Left renal cortex interstitium (tissue), 4 donors: ENCODE results near the gene TMEM158. TPM values are rescaled to one million over a fixed set of nuclear protein-coding genes. Genes with fewer than 3 reads are reported as not detected.
A peak's percentile ranks its signal among the peaks of the same experiment; 100 is the strongest.

Experiments
- DNase-seq, 4 donors: peaks; one replicate each; pipeline ENCODE4 v3.0.0-alpha.2; 2013; ENCODE audit warnings: low read depth in 4 of 4, low spot score in 2 of 4, missing footprints in 1 of 4
- polyA plus RNA-seq, 4 donors: library from polyadenylated mRNA; unstranded; fragments of 120-200 nt; gene quantifications; one replicate each; pipeline ENCODE4 v1.2.1, GENCODE V29; 2013; ENCODE audit not compliant: insufficient read length in 4 of 4

The TMEM158 gene
- polyA plus RNA-seq, 4 donors = 6.3 to 12.5 (median 7.6) TPM

DNA sequence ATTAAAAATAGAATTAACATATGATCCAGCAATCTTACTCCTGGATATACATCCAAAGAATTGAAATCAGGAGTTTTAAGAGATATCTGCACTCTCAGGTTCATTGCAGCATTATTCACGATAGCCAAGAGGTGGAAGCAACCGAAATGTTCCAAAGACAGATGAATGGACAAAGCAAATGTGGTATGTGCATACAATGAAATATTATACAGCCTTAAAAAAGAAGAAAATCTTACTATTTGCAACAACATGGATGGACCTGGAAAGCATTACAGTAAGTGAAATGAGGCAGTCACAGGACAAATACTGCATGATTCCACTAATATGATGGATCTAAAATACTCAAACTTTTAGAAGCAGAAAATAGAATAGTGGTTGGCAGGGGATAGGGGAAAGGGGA is 9.3 kb upstream of the TMEM158 start:
- no peak for DNase-seq

DNA sequence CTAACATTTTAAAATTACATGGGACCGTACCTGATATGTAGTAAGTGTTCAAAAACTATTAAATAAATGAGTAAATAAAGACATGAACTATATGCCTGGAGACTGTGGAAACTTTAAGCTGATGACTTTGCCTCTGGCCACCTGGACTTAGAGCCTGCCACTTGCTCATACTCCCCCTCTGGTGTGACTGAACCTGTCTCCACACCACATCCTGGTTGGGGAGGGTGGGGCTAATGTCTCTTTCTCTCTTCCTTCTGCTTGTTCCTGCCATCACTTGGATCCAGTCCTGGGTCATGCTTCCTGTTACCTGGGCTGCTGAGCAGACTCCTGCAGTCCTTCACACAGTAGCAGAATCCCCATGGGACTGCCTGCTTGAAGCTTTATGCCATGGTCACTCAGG is 8.2 kb upstream of the TMEM158 start:
- no peak for DNase-seq

DNA sequence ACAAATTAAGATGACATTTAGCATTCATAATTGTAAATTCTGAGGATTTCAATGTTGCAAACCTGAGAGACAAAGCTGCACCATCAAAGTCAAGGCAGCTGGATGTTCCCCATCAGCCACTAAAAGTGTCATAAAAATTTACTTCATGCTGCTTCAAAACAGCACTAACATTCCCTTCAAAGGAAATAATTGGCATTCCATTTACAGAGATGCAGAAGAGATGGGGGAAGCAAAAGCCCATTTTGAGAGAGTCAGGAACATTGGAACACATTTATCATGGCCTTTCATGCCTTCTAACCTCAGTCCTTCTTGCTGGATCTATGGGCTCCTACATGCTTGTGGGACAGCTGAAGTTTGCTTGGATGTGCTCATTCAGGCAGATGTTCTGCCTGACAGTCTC is 6.4 kb upstream of the TMEM158 start:
- no peak for DNase-seq

DNA sequence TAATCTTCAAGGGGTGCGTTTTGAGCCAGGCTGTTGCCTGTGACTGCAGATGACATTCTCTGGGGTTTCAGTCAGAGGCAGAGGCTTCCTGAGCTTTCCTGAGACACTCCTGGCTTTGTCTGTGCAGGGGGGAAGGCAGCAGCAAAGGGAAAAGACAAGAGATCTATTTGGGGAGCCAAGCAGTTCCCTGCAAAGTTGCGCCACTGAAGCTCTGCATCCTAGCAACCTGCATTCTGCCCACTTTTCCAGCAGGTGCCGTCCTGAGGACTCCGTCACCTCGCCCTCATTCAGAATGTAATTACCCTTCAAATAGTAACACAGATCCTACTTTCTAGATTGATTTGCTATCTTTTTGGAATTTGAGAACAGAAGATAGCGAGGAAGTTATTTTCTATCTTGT is 1.9 kb upstream of the TMEM158 start:
- no peak for DNase-seq

DNA sequence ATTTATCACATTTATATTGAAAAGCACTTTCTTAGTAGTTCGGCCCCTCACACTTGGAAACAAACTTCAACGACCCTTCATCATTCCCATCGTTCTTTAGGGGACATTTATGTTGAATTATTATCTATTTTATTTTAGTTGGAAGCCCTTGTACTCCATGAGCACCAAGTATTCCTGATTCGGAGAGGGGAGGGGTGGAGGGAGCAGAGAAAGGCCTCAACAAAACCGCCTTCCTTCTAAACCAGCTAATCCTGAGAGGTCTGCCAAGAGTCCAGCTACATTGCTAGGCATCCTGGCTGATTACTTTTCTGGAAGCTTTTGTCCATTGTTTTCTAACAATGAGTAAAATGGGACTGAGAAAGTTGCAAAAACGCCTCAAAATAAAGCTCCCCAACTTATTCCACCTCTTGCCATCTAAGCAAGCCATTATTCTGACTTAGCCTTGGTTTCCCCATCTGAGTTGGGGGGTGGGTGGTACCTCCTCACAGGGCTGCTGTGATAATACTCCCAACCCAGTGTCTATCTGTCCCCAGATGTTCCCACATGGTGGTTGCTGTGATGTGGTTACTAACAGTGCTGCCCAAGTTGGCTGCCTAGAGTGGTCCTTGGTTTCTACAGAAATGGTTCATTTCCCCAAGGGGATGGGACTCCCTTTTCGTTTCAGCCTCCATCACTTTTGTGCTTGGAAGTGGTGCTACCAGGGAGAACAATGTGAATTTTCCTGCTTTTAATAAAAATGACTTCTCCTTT is 1.2 kb upstream of the TMEM158 start:
- DNase-seq = peak in 1 of 4 donors; percentile 40

DNA sequence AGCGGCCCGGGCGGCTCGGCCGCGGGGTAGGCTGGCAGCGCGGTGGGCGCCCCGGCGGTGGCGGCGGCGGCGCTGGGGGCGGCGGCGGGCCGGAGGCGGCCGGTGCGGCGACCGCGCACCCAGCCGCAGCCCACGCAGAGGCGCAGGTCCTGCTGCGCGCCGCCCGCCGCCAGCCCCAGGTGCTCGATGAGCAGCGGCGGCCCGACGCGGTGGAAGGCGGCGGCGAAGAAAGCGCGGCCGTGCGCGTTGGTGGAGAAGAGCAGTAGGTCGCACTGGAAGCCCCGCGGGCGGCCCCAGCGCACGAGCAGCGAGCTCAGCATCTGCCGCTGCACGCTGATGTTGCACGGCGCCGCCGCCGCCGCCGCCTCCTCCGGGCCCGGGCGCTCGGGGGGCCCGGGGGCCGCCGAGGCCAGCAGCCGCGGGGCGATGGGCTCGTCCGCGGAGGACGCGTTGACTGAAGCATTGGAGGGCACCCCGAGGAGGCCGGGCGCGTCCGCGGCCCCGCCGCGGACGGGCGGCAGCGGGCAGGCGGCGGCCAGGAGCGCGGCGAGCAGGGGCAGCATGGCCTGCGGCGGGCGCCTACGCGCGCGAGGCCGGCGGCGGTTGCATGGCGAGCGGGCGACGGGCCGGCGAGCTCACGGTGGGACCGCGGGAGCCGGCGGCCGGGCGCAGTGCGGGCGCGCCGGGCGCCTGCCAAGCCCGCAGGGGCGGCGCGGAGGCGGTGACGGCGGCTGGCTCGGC is 452 bp downstream of the TMEM158 start:
- no peak for DNase-seq

DNA sequence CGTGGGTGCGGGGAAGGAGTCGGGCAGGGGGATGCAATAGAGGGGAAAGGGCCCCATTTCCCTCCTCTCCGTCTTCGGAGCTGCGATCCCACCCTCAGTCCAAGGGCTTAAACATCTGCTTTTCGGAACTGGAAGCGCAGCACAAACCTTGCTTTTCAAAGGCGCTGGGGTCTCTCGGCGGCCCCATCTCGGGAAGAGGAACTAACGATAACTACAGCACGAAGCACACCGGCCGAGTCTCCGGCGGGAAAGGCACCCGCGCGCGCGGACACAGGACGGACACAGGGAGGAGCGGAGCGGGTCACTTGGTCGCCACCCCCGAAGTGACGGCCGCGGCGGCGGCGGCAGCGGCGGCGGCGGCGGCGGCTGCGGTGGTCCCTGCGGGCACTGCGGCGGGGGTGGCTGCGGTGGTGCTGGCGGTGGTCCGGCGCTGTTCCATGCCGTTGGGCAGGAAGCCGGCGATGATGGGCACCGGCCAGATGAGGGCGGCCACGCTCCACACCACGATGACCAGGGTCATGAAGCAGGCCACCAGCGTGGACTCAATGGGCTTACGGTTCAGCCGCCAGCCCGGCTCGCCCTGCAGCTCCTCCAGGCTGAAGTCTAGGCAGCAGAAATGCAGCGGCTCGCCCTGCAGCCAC is 1.1 kb downstream of the TMEM158 start:
- DNase-seq = peak in 1 of 4 donors; percentile 56

DNA sequence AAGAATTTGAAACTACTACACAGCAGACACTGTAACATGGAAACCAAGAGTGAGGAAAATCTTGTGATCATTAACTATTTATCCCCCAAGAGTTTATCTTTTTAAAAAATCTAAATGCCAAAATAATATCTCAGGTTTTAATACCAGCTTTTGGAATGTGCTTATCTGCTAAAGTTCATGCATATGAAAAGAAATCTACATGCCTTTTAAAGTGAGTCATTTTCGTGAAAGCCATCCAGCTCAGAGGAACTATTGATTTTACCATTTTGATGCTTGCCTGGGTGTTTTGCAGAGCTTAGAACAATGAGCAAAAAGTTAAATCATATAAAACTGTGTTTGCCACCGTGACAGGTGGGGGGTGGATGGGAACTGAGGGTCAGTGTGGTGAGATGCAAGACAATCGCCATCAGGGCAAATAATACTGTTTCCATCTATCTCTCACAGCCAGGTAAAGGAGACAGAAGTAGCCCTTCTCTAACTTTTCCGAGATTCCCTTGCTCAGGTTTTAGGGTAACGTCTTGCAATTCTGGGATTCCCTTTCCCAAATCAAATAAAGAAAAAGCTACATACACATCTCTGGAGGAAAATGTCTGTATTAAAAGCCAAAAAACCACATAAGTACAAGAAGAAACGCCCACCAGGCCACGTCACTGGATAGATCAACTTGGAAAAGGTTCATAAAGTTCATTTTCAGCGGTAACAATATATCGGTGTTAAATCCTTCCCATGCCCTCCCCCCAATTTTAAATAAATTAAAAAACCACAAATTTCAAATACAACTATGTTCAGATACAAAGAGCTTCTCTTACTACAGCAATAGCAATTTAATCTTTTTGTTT is 2.0 kb downstream of the TMEM158 start:
- no peak for DNase-seq

DNA sequence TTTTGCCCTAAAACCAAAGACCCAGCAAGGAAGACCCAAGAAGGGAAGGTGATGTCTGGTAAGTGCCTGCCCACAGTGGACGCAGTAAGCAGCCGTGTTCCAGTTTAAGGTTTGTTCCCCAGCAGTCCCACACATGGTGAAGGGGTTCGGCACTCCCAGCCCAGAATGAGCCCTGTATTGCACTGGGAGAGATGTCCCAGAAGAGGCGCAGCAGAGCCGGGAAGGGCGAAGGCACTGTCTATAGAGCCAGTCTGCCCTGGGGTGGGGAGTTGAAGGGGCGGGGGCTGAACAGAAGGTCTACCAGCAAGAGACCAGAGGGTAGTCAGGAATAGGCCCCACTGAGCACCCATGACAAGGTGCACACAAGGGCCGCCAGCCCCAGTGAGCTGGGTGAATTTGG is 6.4 kb downstream of the TMEM158 start:
- DNase-seq = no peak

DNA sequence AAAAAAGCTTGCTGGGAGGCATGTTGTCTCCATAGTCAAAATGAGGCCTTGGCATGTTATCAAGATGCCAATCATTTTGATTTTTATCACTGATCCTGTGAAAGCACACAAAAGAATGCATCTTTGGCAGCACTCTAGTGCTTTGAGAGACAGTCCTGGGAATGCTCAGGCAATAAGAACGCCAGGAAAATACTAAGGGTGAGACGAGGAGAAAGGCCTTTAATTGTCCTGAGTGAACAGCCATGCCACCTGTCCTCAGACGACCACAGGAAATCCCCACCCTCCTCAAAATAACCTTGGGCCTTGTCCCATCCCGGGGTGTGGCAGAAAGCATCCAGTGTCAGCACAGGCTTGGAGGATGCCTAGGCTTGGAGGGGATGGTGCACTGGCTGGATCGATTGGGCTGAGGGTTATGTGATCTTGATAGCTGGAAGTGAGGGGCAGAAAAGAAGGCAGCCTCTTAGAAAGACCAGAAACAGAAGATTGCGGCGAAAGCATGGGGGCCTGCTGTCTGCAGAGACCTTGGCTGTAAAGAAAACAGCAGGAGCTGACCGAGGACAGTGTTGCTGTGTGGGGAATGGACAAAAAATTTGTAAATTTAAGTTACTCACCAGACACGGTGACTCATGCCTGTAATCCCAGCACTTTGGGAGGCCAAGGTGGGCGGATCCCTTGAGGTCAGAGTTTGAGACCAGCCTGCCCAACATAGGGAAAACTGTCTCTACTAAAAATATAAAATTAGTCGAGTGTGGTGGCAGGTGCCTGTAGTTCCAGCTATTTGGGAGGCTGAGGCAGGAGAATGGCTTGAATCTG is 7.3 kb downstream of the TMEM158 start:
- no peak for DNase-seq

DNA sequence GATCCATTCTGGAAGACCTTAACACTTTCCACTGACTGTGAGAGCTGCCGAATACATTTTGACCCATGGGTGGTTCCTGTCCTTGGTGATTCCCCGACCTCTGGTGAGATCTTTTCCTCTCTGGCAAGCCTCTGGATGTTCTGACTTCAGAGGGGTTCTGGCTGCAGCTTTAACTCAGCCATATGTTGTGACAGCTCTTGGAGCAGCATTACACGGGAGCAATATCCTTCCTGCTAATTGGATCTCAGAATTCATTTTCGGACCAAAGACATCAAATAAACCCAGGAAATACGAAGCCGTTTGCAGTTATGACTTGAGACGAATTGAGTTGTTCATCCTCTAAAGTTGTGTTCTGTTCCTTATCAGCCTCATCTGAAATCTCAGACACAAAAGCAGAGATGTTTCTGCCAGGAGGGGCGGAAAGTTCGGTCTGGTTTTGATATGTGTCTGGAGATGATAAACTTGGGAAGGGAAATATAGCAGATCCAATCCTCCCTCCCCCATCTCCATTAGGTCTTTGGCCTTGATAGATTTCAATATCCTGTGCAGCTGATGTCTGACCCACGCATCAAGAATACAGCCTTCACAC is 10.0 kb downstream of the TMEM158 start:
- no peak for DNase-seq

DNA sequence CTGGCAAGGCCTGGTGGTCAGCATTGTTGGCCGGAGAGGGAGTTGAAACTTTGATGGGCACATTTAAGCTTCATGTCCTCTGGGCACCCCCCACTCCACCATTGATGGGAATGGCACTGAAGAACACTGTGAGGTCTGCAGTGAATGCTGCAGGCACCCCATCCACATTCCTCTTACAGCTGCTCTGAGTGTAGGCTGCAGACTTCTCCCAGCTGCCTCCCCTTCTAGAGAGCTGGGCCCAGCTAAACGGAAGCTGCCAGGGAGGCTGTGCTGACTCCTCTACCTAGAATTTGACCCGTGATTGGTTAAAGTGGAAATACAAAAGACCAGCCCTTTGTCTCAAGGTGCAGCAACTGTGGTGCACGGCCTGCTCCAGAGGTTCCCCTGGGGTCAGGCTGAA is 10.6 kb downstream of the TMEM158 start:
- no peak for DNase-seq

DNA sequence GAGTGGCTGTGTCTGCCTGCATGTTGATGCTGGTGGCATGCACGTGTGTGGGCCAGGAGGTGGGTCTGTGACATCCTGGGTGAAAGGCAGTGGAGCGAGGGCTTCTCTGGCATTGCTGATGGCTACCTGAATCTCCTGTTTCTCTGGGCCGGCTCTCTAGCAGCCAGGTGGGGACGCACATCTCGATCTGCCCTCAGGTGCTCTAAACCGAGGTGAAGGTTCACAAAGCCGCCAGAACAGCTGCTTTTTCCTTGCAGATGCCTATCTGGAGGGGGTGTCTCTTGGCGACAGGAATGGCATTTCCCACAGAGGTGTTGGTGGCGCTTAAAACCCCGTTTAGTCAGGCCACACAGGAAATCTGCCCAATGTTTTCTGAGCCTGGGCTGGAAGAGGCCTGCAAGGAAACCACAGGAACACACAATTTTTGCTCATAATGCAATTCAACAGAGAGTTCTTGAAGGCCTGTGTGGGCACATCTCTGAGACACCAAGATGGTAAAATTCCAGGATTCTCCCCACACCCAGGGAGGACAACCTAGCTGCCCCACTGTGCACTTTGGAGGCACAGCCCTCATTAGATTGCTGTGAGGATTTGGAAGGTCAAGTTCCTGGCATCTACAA is 11.9 kb downstream of the TMEM158 start:
- DNase-seq = no peak

DNA sequence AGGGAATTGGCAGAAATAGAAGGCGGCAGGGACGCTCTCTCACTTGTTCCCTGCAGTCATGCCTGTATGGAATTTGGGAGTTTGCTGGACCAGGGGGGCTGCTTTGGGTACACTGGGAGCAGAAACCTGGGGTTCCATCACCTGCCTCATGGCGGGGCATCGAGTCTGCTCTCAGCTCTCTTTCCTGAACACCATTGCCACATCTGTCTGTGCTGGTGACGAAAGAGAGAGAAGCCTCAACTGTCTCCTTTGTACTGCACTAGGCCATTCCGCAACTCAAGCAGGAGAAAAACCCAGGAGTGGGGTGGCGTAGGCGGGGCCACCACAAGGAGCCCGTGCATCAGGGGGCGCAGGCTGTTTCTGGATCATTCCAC is 14.0 kb downstream of the TMEM158 start:
- no peak for DNase-seq

DNA sequence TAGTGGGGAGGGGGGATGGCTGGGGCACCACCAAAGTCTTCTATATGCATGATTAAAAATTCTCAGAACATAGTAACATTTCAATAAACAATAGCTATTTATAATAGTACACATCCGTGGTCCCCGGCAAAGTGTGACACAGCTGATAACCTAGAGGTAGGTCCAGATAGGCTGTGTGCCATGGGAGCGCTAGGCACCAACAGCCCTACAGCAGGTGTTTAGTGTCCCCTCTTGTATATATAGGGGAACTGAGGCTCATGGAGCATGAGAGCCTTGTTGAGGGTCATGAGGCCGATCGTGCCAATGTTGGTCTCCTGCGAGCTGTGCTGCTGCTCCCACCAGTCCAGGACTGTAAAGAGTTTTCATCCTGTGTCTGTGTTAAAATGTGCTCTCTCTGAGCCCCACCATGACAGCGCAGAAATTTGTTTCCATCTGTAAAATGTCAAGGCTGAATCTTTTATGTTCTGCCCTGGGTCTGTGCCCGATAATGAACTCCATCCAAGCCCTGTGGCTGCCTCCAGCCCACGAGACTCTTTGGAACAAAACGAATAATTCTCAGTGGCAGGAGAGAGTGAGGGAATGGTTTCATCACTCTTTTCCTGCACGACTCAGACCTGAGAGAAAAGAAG is 14.5 kb downstream of the TMEM158 start:
- DNase-seq = no peak

DNA sequence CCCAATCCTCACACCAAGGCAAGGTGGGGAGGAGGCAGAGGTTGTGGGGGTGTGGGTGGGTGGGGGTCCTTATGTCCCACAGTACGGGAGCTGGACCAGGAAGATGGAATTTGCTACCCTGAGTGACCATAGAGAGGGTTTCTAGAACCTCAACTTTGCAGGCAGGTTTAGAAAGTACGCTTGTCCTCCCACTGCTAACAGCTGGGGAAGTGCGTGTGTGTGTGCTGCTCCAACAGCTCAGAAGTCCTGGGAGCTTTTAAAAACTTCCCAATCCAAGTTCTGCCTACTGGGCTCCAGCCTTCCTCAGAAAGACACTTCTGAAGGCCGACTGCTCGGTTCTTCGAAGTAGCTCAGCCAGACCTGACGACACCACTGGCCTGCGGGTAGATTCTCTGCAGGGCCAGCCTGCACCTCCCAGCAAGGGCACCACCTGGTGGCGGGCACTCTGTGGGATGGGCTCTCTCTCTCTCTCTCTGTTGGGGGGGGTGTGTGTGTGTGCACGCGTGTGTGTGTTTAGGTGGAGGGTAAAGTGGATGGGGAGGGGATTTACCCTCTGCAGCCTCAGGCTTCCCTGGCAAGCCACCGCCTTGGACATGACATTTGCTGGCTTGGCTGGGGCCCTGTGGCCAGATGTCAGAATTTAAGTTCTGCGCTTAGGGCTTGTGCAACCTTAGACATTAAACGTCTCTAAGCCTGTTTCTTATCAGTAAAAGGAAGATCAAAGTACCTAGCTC is 15.6 kb downstream of the TMEM158 start:
- no peak for DNase-seq

DNA sequence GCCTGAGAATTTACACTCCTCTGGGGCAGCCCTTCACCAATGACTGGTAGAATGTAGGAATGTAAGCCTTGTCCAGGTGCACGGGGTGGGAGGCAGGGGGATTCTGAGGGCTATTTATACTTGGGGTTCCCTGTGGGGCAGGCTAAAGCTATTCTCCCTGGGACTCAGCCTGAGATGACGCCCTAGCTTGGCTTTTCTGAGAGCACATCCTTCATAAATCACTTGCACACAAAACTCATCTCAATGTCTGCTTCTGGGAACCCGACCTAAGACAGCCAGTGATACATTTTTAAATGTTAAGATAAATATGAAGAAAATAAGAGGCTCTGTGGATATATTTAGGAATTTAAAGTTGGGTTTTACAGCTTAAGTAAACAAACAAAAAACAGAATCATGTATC is 16.6 kb downstream of the TMEM158 start:
- DNase-seq = no peak

DNA sequence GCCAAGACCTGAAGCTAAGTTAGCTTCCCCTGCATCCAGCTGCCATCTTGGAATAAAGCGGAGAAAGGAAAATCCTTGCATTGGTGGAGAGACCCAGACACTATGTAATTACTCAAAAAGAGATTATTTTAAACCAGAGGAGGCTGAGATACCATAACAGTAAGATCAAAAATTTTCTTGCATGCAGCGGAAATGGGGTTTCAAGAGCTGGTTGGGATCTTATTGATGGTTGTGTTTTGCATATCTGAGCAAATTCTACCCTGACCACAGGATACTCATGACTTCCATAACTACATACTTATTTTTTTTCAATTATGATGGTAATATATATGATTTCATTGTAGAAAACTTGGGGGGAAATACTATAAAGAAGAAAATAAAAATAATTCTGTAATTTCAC is 17.5 kb downstream of the TMEM158 start:
- DNase-seq = no peak
